ENCODE measurements around the gene ADGRF1. TPM values are rescaled to one million over a fixed set of nuclear protein-coding genes. Genes with fewer than 3 reads are reported as not detected.

The ADGRF1 gene
- total and polyA plus RNA-seq, 8 donors = under 0.01 to 13.0 (median 2.0) TPM; not detected in 1

GRCh38 chr6:47044397-47044796 lies 2.3 kb upstream of the ADGRF1 start:
- Histone ChIP-seq H3K4me1 (peaks cover 0 to 33% (median 17%) of the 10 kb centered on the region in 4 donors), H3K9me3 (no peaks in the 10 kb centered on the region), H3K27me3 (no peaks in the 10 kb centered on the region), H3K27ac (peak overlapping the region in 4 of 5 donors; percentile 61 to 74 (median 68)), H3K4me3 (no peak overlapping the region), H3K36me3 (no peaks in the 10 kb centered on the region)
- WGBS, 5 donors = 18 to 44% (median 36%) methylated on average over 5 of the region's 5 CpGs
- no peak for TF ChIP-seq POLR2A (IDR thresholded peaks at IDR 0.05)
- TF ChIP-seq POLR2AphosphoS5 (IDR thresholded peaks at IDR 0.05) = peak in 2 of 3 donors; percentile 81 to 87
- DNase-seq = peak; percentile 46 to 76
- intact Hi-C loops (cut with DNase I; ENCODE audit: low total_unique reads) = no loop called here

GRCh38 chr6:47043286-47043685 lies 1.2 kb upstream of the ADGRF1 start:
- Histone ChIP-seq H3K9me3 (no peaks in the 10 kb centered on the region), H3K27ac (peak overlapping the region in 1 of 5 donors; percentile 74), H3K4me3 (no peak overlapping the region), H3K36me3 (no peaks in the 10 kb centered on the region), H3K4me1 (peaks cover 0 to 33% (median 17%) of the 10 kb centered on the region in 4 donors), H3K27me3 (no peaks in the 10 kb centered on the region)
- intact Hi-C loops (cut with DNase I; ENCODE audit: low total_unique reads) = no loop called here
- WGBS, 5 donors = 73 to 95% (median 90%) methylated on average over 1 of the region's 1 CpG
- TF ChIP-seq POLR2A (IDR thresholded peaks at IDR 0.05) = no peak
- no peak for TF ChIP-seq CTCF (IDR thresholded peaks at IDR 0.05)
- no peak for TF ChIP-seq POLR2AphosphoS5 (IDR thresholded peaks at IDR 0.05)
- TF ChIP-seq EP300 (IDR thresholded peaks at IDR 0.05) = no peak
- DNase-seq = no peak

- intact Hi-C loops (cut with DNase I; ENCODE audit: low total_unique reads) = no loop called here
- no peaks in the 10 kb centered on the region for H3K9me3 ChIP-seq
- no peaks in the 10 kb centered on the region for H3K36me3 ChIP-seq
- no peaks in the 10 kb centered on the region for H3K27me3 ChIP-seq
- 35 to 56% (median 47%) methylated on average over 2 of the region's 2 CpGs for WGBS, 5 donors
- DNase-seq = no peak
- H3K4me1 ChIP-seq = peaks cover 0 to 21% (median 6%) of the 10 kb centered on the region in 4 donors
- peak overlapping the region in 1 of 4 donors; percentile 0 for H3K4me3 ChIP-seq
- H3K27ac ChIP-seq = peak overlapping the region in 4 of 5 donors; percentile 17 to 75 (median 56)
- TF ChIP-seq EP300 (IDR thresholded peaks at IDR 0.05) (no peak), CTCF (IDR thresholded peaks at IDR 0.05) (no peak), POLR2AphosphoS5 (IDR thresholded peaks at IDR 0.05) (no peak), POLR2A (IDR thresholded peaks at IDR 0.05) (no peak)
Observed at GRCh38 chr6:47041741-47042140, 391 bp downstream of the ADGRF1 start.

GRCh38 chr6:47034926-47035325 lies 7.2 kb downstream of the ADGRF1 start:
- peaks cover 0 to 19% (median 15%) of the 10 kb centered on the region in 4 donors for H3K4me1 ChIP-seq
- intact Hi-C loops (cut with DNase I; ENCODE audit: low total_unique reads) = no loop called here
- 20 to 30% (median 26%) methylated on average over 6 of the region's 6 CpGs for WGBS, 5 donors

More at GRCh38 chr6:47034926-47035325, 7.2 kb downstream of the ADGRF1 start:
- H3K4me3 ChIP-seq = no peak overlapping the region
- TF ChIP-seq EP300 (IDR thresholded peaks at IDR 0.05) (no peak), POLR2AphosphoS5 (IDR thresholded peaks at IDR 0.05) (no peak), POLR2A (IDR thresholded peaks at IDR 0.05) (no peak), CTCF (IDR thresholded peaks at IDR 0.05) (no peak)
- H3K27me3 ChIP-seq = peaks cover 0 to 6% (median 0%) of the 10 kb centered on the region in 3 donors
- H3K9me3 ChIP-seq = no peaks in the 10 kb centered on the region
- H3K36me3 ChIP-seq = no peaks in the 10 kb centered on the region
- DNase-seq = peak in 1 of 2 donors; percentile 84
- H3K27ac ChIP-seq = no peak overlapping the region

All from stomach (tissue), 9 donors.